Fibroblast of villous mesenchyme (primary cell): ENCODE data around the gene CIROP. TPM values are rescaled to one million over a fixed set of nuclear protein-coding genes. Genes with fewer than 3 reads are reported as not detected.
A peak's percentile ranks its signal among the peaks of the same experiment; 100 is the strongest.

Experiments
- DNase-seq: peaks from one replicate; pipeline ENCODE4 v3.0.0-alpha.2; 2010; ENCODE audit warnings: low read depth
- H3K4me3 ChIP-seq: 2 replicates; pipeline ENCODE4 v1.5.1; 2011; ENCODE audit warnings: low read depth, mild to moderate bottlenecking, low read length
- CTCF ChIP-seq: IDR thresholded peaks from 2 replicates; pipeline ENCODE4 v1.5.1; 2012; ENCODE audit warnings: low read depth, mild to moderate bottlenecking, low read length; ENCODE audit not compliant: insufficient read depth
- total RNA-seq: library from RNA; depleted of rRNA; stranded (reverse); fragments of >200 nt; gene quantifications from 2 replicates; pipeline ENCODE4 v1.2.3, GENCODE V29; 2012

Gene CIROP
- not detected in 2 replicates for total RNA-seq

DNA sequence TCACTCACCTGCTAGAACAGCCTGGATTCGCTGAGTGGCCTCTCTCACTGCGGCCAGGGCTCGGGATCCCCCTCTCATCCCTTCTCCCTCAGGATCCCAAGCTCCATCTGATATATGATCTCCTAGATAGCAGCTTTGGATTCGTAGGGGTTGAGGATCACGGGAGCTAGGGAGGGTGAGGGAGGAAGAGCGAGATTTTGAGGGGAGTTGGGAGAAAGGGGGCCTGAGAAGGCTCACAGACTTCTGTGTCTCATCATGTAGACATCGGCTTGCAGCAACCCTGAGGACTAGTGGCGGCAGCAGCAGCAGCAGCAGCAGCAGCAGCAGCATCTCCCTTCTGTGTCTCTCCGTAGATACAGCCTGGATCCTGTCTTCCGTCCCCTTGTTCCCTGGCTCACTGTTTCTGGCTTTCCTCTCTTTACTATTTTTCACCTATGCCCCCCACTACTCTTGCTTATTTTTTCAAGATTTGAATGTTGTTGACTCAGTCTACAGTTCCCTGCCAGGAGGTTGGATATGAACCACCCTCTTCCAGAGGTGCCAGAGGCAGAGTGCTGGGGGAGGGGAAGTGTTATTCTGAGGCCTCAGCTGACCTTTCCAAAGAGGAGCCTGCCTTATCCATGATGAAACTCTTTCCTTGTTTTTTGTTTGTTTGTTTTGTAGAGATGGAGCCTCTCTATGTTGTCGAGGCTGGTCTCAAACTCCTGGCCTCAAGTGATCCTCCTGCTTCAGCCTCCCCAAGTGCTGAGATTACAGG lies at the start of gene CIROP:
Gene CIROP, minus strand, starts transcription at position 399 of the 757 bp plus-strand sequence. Its CDS starts 69 bp downstream, at position 330.
- TF ChIP-seq CTCF, result no peak
- no peak for DNase-seq
- H3K4me3 ChIP-seq, result no peak within 1 kb of the TSS

GRCh38 chr14:23153851-23154796 lies 49.3 kb upstream of the CIROP start:
- peak; percentile 82 for DNase-seq

GRCh38 chr14:23151342-23151741 lies 46.6 kb upstream of the CIROP start:
- no peak for DNase-seq
- TF ChIP-seq CTCF, result no peak
- H3K4me3 ChIP-seq, result no peak overlapping the region

More at GRCh38 chr14:23153851-23154796, 49.3 kb upstream of the CIROP start:
- TF ChIP-seq CTCF, result no peak
- H3K4me3 ChIP-seq, result no peak overlapping the region

GRCh38 chr14:23149745-23150144 lies 45.0 kb upstream of the CIROP start:
- no peak for DNase-seq
- no peak overlapping the region for H3K4me3 ChIP-seq
- TF ChIP-seq CTCF, result no peak

DNA sequence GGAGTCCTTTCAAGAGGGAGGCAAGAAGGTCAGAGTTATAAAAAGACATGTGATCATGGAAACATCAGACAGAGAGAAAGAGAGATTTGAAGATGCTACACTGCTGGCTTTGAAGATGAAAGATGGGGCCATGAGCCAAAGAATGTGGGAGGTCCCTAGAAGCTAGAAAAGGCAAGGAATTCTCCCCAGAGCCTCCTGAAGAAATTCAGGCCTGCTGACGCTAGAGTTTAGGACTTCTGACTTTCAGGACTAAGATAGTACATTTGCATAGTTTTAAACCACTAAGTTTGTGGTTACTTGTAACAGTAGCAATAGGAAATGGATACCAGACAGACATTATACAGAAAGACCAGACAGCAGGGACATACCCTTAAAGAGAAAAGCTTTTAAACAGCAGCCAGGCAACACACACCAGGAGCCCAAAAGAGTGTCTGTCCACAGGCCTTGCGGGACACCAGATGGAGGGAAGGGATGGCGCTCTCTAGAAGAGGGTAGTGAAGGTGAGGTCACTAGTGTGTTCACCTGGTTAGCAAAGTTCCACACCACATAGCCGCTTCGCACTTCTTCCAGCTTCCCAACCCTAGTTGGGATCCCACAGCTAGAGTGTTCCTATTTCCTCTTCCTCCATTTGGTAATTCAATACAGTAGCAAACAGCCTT lies 43.9 kb upstream of the CIROP start:
- no peak overlapping the region for H3K4me3 ChIP-seq
- TF ChIP-seq CTCF, result no peak
- peak; percentile 66 for DNase-seq

- no peak for DNase-seq
- no peak for TF ChIP-seq CTCF
- H3K4me3 ChIP-seq, result no peak overlapping the region
Measured at GRCh38 chr14:23147676-23148075, 42.9 kb upstream of the CIROP start.
